HL-60 (cell line): ENCODE data around the gene TET2.

Experiments used
- CTCF ChIP-seq: IDR thresholded peaks from one replicate; pipeline ENCODE4 v1.5.1; 2011; ENCODE audit warnings: low read length, control low read depth, inconsistent platforms; ENCODE audit not compliant: insufficient read depth
- GABPA ChIP-seq: IDR thresholded peaks from 2 replicates; pipeline ENCODE4 v1.6.1; 2012; ENCODE audit warnings: low read depth
- POLR2AphosphoS5 ChIP-seq: IDR thresholded peaks from 2 replicates; pipeline ENCODE4 v1.6.1; 2012; ENCODE audit warnings: low read depth
- REST ChIP-seq: IDR thresholded peaks from 2 replicates; pipeline ENCODE4 v1.6.1; 2012; ENCODE audit warnings: low read depth; ENCODE audit not compliant: insufficient replicate concordance

GRCh38 chr4:105108971-105109370 lies 37.7 kb upstream of the TET2 start:
- TF ChIP-seq REST, result no peak
- no peak for TF ChIP-seq CTCF
- TF ChIP-seq GABPA, result no peak
- no peak for TF ChIP-seq POLR2AphosphoS5
